ENCODE data around the gene KSR2.

The KSR2 gene

DNA sequence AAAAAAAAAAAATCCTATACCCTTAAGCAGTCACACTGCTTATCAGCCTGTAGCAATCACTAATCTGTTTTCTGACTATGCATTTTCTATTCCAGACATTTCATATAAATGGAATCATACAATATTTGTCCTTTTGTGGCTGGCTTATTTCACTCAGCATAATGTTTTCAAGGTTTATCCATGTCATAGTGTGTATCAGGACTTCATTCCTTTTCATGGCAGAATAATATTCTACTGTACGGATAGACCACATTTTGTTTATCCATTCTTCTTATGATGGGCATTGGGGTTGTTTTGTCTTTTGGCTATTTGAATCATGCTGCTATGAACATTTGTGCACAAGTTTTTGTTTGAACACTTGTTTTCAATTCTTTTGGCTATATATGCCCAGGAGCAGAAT is 8.6 kb upstream of the KSR2 start:
- H3K4me2 ChIP-seq (ENCODE audit: low read length) = no peak overlapping the region
- no peak overlapping the region for H3K27ac ChIP-seq (ENCODE audit: low read depth, low read length)
- peak in 1 of 2 donors; percentile 28 for DNase-seq
- no CpG with 5 or more reads among the region's 1 CpG for WGBS (ENCODE audit: extremely low coverage, insufficient coverage, insufficient read length)
- H2BK12ac ChIP-seq (ENCODE audit: low read length) = no peak overlapping the region
- no peak overlapping the region for H3K4me3 ChIP-seq (ENCODE audit: low read depth, low read length)
- no peak overlapping the region for H3K9ac ChIP-seq (ENCODE audit: low read length)
- no peak overlapping the region for H3K18ac ChIP-seq (ENCODE audit: low read length)
- H3K14ac ChIP-seq (ENCODE audit: low read length) = no peak overlapping the region
- H2BK120ac ChIP-seq (ENCODE audit: insufficient read depth, low read length, poor library complexity) = no peak overlapping the region
- H3K9me3 ChIP-seq (ENCODE audit: insufficient read depth, low read depth, low read length) = peaks cover 4% of the 10 kb centered on the region
- no peak overlapping the region for H4K8ac ChIP-seq (ENCODE audit: low read depth, low read length)
- H3K4ac ChIP-seq (ENCODE audit: low read depth, low read length) = no peak overlapping the region
- H3K36me3 ChIP-seq (ENCODE audit: control insufficient read depth in 1 of 2, insufficient read depth in 2 of 2, low read length in 2 of 2) = no peaks in the 10 kb centered on the region
- no peaks in the 10 kb centered on the region for H3K79me1 ChIP-seq (ENCODE audit: low read length)
- H3K79me2 ChIP-seq (ENCODE audit: control insufficient read depth, insufficient read depth, low read length, poor library complexity) = no peaks in the 10 kb centered on the region
- H3K23ac ChIP-seq (ENCODE audit: low read length) = no peak overlapping the region
- H2AK5ac ChIP-seq (ENCODE audit: low read length) = no peak overlapping the region
- H3K4me1 ChIP-seq (ENCODE audit: control insufficient read depth in 1 of 2, insufficient read depth in 2 of 2, low read length in 2 of 2) = no peaks in the 10 kb centered on the region
- H4K12ac ChIP-seq (ENCODE audit: low read depth, low read length) = no peak overlapping the region
- H3K27me3 ChIP-seq (ENCODE audit: insufficient read depth, low read length) = no peaks in the 10 kb centered on the region
- no peak overlapping the region for H2BK5ac ChIP-seq (ENCODE audit: low read depth, low read length, poor library complexity)
- no peak overlapping the region for H4K91ac ChIP-seq (ENCODE audit: low read depth, low read length)
- no peak overlapping the region for H2AFZ ChIP-seq (ENCODE audit: insufficient read depth, low read length, poor library complexity)

- Histone ChIP-seq H2BK5ac (ENCODE audit: low read depth, low read length, poor library complexity) (no peak overlapping the region), H3K14ac (ENCODE audit: low read length) (no peak overlapping the region), H3K79me1 (ENCODE audit: low read length) (no peaks in the 10 kb centered on the region), H2AFZ (ENCODE audit: insufficient read depth, low read length, poor library complexity) (no peak overlapping the region), H3K36me3 (ENCODE audit: control insufficient read depth in 1 of 2, insufficient read depth in 2 of 2, low read length in 2 of 2) (no peaks in the 10 kb centered on the region), H2AK5ac (ENCODE audit: low read length) (no peak overlapping the region), H3K27me3 (ENCODE audit: insufficient read depth, low read length) (no peaks in the 10 kb centered on the region), H4K91ac (ENCODE audit: low read depth, low read length) (no peak overlapping the region), H3K18ac (ENCODE audit: low read length) (no peak overlapping the region), H3K9me3 (ENCODE audit: insufficient read depth, low read depth, low read length) (peaks cover 6% of the 10 kb centered on the region), H3K9ac (ENCODE audit: low read length) (no peak overlapping the region), H2BK120ac (ENCODE audit: insufficient read depth, low read length, poor library complexity) (no peak overlapping the region), H2BK12ac (ENCODE audit: low read length) (no peak overlapping the region), H4K12ac (ENCODE audit: low read depth, low read length) (no peak overlapping the region), H3K4me3 (ENCODE audit: low read depth, low read length) (no peak overlapping the region), H3K4me1 (ENCODE audit: control insufficient read depth in 1 of 2, insufficient read depth in 2 of 2, low read length in 2 of 2) (no peaks in the 10 kb centered on the region), H3K79me2 (ENCODE audit: control insufficient read depth, insufficient read depth, low read length, poor library complexity) (no peaks in the 10 kb centered on the region), H3K27ac (ENCODE audit: low read depth, low read length) (no peak overlapping the region), H4K8ac (ENCODE audit: low read depth, low read length) (no peak overlapping the region), H3K4me2 (ENCODE audit: low read length) (no peak overlapping the region), H3K23ac (ENCODE audit: low read length) (no peak overlapping the region), H3K4ac (ENCODE audit: low read depth, low read length) (no peak overlapping the region)
- WGBS (ENCODE audit: extremely low coverage, insufficient coverage, insufficient read length) = no CpG with 5 or more reads among the region's 3 CpGs
- DNase-seq = peak; percentile 15 to 62
Observed at GRCh38 chr12:117975006-117975405, 6.2 kb upstream of the KSR2 start.

DNA sequence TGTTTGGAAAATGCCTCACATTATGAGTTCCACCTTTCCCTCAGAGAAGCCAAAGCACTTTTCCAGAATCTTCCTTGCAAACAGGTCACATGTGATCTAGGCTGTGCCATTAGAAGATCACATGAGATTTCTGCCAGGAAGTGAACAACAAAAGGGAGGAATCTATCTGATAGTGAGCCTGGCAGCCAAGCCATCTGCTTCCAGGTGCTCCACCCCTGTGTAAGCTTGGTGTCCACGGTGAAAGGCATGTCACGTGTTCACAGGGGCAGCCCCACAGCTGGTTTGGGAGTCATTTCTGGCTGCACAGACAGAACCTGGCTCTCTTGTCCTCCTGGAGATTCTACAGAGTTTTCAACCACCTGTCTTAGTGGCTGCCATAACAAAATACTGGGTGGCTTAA is 3.5 kb upstream of the KSR2 start:
- H4K12ac ChIP-seq (ENCODE audit: low read depth, low read length) = no peak overlapping the region
- WGBS (ENCODE audit: extremely low coverage, insufficient coverage, insufficient read length) = no CpG with 5 or more reads among the region's 2 CpGs
- no peak overlapping the region for H2BK12ac ChIP-seq (ENCODE audit: low read length)
- H4K8ac ChIP-seq (ENCODE audit: low read depth, low read length) = no peak overlapping the region
- H3K4me2 ChIP-seq (ENCODE audit: low read length) = no peak overlapping the region
- H4K91ac ChIP-seq (ENCODE audit: low read depth, low read length) = no peak overlapping the region
- H3K14ac ChIP-seq (ENCODE audit: low read length) = no peak overlapping the region
- H2AK5ac ChIP-seq (ENCODE audit: low read length) = no peak overlapping the region
- no peaks in the 10 kb centered on the region for H3K36me3 ChIP-seq (ENCODE audit: control insufficient read depth in 1 of 2, insufficient read depth in 2 of 2, low read length in 2 of 2)
- no peak overlapping the region for H3K4me3 ChIP-seq (ENCODE audit: low read depth, low read length)
- H3K79me2 ChIP-seq (ENCODE audit: control insufficient read depth, insufficient read depth, low read length, poor library complexity) = no peaks in the 10 kb centered on the region
- H3K4me1 ChIP-seq (ENCODE audit: control insufficient read depth in 1 of 2, insufficient read depth in 2 of 2, low read length in 2 of 2) = peaks cover 2 to 4% of the 10 kb centered on the region in 2 experiments
- peaks cover 6% of the 10 kb centered on the region for H3K27me3 ChIP-seq (ENCODE audit: insufficient read depth, low read length)
- H2AFZ ChIP-seq (ENCODE audit: insufficient read depth, low read length, poor library complexity) = no peak overlapping the region
- peaks cover 4% of the 10 kb centered on the region for H3K9me3 ChIP-seq (ENCODE audit: insufficient read depth, low read depth, low read length)
- no peak overlapping the region for H2BK5ac ChIP-seq (ENCODE audit: low read depth, low read length, poor library complexity)
- H3K79me1 ChIP-seq (ENCODE audit: low read length) = no peaks in the 10 kb centered on the region
- H3K23ac ChIP-seq (ENCODE audit: low read length) = no peak overlapping the region
- H3K27ac ChIP-seq (ENCODE audit: low read depth, low read length) = no peak overlapping the region
- H3K9ac ChIP-seq (ENCODE audit: low read length) = no peak overlapping the region
- no peak overlapping the region for H3K18ac ChIP-seq (ENCODE audit: low read length)
- no peak overlapping the region for H3K4ac ChIP-seq (ENCODE audit: low read depth, low read length)
- no peak overlapping the region for H2BK120ac ChIP-seq (ENCODE audit: insufficient read depth, low read length, poor library complexity)
- DNase-seq = no peak

DNA sequence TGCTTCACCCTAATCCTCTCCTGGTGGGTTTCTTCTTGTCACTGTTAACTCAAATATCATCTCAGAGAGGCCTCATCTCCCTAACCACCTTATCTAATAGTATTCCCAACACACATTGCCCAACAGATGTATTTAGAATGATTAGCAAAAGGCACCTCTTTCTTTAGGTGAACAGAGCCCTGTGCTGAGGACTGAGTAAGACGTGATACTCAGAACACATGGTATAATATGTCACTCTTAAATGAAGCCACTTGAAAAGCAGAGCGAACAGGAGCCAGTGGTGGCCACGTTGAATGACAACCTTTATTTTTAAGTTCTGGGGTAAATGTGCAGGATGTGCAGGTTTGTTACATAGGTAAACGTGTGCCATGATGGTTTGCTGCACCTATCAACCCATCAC is 1.5 kb upstream of the KSR2 start:
- H3K18ac ChIP-seq (ENCODE audit: low read length) = no peak overlapping the region
- H3K79me1 ChIP-seq (ENCODE audit: low read length) = no peaks in the 10 kb centered on the region
- no peak overlapping the region for H2AK5ac ChIP-seq (ENCODE audit: low read length)
- no peak overlapping the region for H3K4me2 ChIP-seq (ENCODE audit: low read length)
- no peak overlapping the region for H4K12ac ChIP-seq (ENCODE audit: low read depth, low read length)
- no peak overlapping the region for H3K27ac ChIP-seq (ENCODE audit: low read depth, low read length)
- peaks cover 4% of the 10 kb centered on the region for H3K9me3 ChIP-seq (ENCODE audit: insufficient read depth, low read depth, low read length)
- no peak overlapping the region for H4K8ac ChIP-seq (ENCODE audit: low read depth, low read length)
- no peaks in the 10 kb centered on the region for H3K36me3 ChIP-seq (ENCODE audit: control insufficient read depth in 1 of 2, insufficient read depth in 2 of 2, low read length in 2 of 2)
- peaks cover 2 to 4% of the 10 kb centered on the region in 2 experiments for H3K4me1 ChIP-seq (ENCODE audit: control insufficient read depth in 1 of 2, insufficient read depth in 2 of 2, low read length in 2 of 2)
- H2AFZ ChIP-seq (ENCODE audit: insufficient read depth, low read length, poor library complexity) = no peak overlapping the region
- H3K14ac ChIP-seq (ENCODE audit: low read length) = no peak overlapping the region
- H2BK12ac ChIP-seq (ENCODE audit: low read length) = no peak overlapping the region
- H3K79me2 ChIP-seq (ENCODE audit: control insufficient read depth, insufficient read depth, low read length, poor library complexity) = no peaks in the 10 kb centered on the region
- no peak overlapping the region for H2BK5ac ChIP-seq (ENCODE audit: low read depth, low read length, poor library complexity)
- no peak overlapping the region for H3K4ac ChIP-seq (ENCODE audit: low read depth, low read length)
- H3K23ac ChIP-seq (ENCODE audit: low read length) = no peak overlapping the region
- WGBS (ENCODE audit: extremely low coverage, insufficient coverage, insufficient read length) = no CpG with 5 or more reads among the region's 4 CpGs
- DNase-seq = no peak
- peaks cover 6% of the 10 kb centered on the region for H3K27me3 ChIP-seq (ENCODE audit: insufficient read depth, low read length)
- H4K91ac ChIP-seq (ENCODE audit: low read depth, low read length) = no peak overlapping the region
- no peak overlapping the region for H3K9ac ChIP-seq (ENCODE audit: low read length)
- H3K4me3 ChIP-seq (ENCODE audit: low read depth, low read length) = no peak overlapping the region
- H2BK120ac ChIP-seq (ENCODE audit: insufficient read depth, low read length, poor library complexity) = no peak overlapping the region
